BE2C (cell line): Measurements from ENCODE around the gene ELAVL1.
"Not testable (repeated sequence)": the region's sequence is repeated elsewhere in the genome, so short reads cannot be mapped to it uniquely, and the experiment has no call there.

Source experiments
- DNase-seq: peaks from one replicate; pipeline ENCODE4 v3.0.0-alpha.2; 2020
- H3K27me3 ChIP-seq: fragments of 250-450 bp; sonication (Bioruptor Pico); 2 replicates; pipeline ENCODE4 v1.5.1; 2020; ENCODE audit warnings: mild to moderate bottlenecking
- H3K36me3 ChIP-seq: fragments of 250-450 bp; sonication (Bioruptor Pico); 2 replicates; pipeline ENCODE4 v1.5.1; 2020; ENCODE audit warnings: mild to moderate bottlenecking
- H3K4me1 ChIP-seq: fragments of 250-450 bp; sonication (Bioruptor Pico); 2 replicates; pipeline ENCODE4 v1.5.1; 2020
- H3K4me3 ChIP-seq: 2 replicates; pipeline ENCODE4 v1.5.1; 2011; ENCODE audit warnings: low read depth, low read length
- H3K9me3 ChIP-seq: fragments of 250-450 bp; sonication (Bioruptor Pico); 2 replicates; pipeline ENCODE4 v1.5.1; 2020
- TF ChIP-seq, protein P1 (sequence below): IDR thresholded peaks from 2 replicates; pipeline ENCODE4 v1.5.1; 2012; ENCODE audit warnings: mild to moderate bottlenecking, low read depth, low read length

ELAVL1 gene

DNA sequence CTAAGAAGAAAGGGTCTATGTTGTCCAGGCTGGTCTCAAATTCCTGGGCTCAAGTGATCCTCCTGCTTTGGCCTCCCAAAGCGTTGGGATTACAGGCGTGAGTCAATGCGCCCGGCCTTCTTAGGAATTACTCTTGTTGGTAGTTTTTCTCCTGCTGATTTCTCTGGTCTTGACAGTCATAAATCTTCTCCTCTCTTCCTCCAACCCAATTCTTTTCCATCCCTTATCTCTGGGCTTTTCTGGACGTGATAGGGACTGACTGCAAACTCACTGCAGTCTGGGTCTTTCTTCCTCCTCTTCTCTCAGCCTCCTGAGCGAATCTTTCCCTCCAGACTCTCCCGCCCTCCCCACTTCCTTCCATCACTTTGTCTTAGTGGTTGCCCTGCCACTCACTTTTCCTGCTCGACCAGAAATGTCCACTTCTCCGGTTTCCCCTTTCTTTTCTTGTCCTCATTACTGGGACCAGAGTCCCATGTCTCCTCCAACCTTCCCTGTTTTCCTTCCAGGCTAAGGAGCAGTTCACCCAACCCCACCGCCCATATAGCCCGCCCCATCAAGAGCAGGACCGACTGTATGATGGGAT is 40.1 kb downstream of the ELAVL1 start:
- no peak for DNase-seq
- Histone ChIP-seq H3K4me3 (no peak overlapping the region), H3K4me1 (no peaks in the 10 kb centered on the region), H3K9me3 (no peaks in the 10 kb centered on the region), H3K27me3 (no peaks in the 10 kb centered on the region), H3K36me3 (peaks cover 65% of the 10 kb centered on the region)
- TF ChIP-seq, protein P1, sequence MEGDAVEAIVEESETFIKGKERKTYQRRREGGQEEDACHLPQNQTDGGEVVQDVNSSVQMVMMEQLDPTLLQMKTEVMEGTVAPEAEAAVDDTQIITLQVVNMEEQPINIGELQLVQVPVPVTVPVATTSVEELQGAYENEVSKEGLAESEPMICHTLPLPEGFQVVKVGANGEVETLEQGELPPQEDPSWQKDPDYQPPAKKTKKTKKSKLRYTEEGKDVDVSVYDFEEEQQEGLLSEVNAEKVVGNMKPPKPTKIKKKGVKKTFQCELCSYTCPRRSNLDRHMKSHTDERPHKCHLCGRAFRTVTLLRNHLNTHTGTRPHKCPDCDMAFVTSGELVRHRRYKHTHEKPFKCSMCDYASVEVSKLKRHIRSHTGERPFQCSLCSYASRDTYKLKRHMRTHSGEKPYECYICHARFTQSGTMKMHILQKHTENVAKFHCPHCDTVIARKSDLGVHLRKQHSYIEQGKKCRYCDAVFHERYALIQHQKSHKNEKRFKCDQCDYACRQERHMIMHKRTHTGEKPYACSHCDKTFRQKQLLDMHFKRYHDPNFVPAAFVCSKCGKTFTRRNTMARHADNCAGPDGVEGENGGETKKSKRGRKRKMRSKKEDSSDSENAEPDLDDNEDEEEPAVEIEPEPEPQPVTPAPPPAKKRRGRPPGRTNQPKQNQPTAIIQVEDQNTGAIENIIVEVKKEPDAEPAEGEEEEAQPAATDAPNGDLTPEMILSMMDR: no peak

DNA sequence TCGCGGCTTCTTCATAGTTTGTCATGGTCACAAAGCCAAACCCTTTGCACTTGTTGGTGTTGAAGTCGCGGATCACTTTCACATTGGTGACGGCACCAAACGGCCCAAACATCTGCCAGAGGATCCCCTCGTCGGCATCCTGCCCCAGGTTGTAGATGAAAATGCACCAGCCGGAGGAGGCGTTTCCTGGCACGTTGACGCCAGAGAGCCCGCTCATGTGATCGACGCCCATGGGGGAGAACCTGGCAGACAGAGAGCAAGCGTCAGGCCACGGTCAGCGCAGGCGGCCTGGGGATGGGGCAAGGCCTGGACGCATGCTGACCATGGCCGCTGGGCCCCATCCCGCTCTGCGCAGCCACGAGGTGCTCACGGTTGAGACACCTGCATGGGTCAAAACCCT is 41.9 kb downstream of the ELAVL1 start:
- Histone ChIP-seq H3K9me3 (no peaks in the 10 kb centered on the region), H3K27me3 (no peaks in the 10 kb centered on the region), H3K36me3 (peaks cover 52% of the 10 kb centered on the region), H3K4me1 (no peaks in the 10 kb centered on the region), H3K4me3 (no peak overlapping the region)
- TF ChIP-seq, protein P1: no peak
- DNase-seq: no peak

DNA sequence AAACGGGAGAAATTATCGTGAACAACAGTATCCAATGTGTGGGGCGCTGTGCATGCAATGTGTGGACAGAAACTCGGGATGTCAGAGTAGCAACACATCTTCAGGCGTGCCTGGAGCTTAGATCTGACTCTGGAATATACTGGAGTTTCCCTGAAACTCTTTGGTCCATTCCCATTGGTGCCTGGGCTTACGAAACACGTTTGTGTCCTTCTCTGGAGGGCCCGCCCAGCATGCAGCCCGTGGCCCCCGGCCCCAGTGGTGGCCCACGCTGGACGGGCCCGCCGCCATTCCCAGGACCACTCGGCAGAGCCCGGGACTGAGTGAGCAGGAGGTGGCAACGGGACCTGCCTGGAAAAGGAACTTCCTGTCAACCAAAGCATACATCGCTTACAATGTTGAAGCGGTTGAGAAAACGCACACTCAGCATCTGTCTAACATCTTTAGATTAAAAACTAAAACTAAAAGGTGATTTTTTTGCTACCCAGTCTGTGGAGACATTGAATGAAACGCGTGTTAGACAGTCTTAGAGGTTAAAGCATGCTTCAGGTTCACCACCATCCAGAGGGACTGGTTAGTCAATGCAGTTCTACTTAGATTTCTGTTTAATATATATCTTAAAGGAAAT is 42.7 kb downstream of the ELAVL1 start:
- H3K36me3 ChIP-seq: peaks cover 56% of the 10 kb centered on the region
- no peak for DNase-seq

DNA sequence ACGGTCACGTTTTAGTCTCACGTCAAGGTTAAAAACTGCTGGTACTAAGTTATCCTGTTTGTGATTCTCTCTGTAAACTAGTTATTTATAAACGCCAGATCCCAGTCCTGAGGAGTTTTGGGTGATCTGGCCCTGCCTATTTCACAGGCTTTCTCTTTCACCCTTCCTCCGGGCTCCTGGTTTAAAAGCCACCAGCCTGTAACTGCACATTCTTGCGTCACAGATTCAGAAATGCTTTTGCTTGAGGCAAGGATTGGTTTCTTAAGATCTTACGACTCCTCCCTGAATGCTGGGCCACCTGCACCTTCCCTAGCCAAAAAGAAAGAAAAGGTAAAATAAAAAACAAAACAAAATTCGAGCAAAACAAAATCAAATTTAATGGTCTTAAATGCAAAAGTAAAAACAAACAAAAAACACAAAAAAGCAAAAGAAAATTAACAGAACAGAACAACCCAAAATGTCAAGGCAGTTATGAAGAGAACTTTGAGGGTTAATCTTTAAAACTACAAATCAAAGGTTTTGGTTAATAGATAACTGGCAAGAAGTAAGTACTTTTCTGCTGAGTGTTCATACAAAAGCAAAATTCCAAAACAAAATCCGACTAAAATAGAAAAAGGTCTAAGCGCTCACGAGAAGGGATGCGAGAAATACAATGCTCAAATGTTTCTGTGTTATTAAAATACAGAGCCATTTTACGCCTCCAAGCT is 43.4 kb downstream of the ELAVL1 start:
- no peaks in the 10 kb centered on the region for H3K4me1 ChIP-seq
- TF ChIP-seq, protein P1: no peak
- no peak for DNase-seq

More for the DNA sequence above, 42.7 kb downstream of the ELAVL1 start:
- no peak overlapping the region for H3K4me3 ChIP-seq
- no peaks in the 10 kb centered on the region for H3K4me1 ChIP-seq
- TF ChIP-seq, protein P1: no peak
- no peaks in the 10 kb centered on the region for H3K9me3 ChIP-seq
- no peaks in the 10 kb centered on the region for H3K27me3 ChIP-seq

DNA sequence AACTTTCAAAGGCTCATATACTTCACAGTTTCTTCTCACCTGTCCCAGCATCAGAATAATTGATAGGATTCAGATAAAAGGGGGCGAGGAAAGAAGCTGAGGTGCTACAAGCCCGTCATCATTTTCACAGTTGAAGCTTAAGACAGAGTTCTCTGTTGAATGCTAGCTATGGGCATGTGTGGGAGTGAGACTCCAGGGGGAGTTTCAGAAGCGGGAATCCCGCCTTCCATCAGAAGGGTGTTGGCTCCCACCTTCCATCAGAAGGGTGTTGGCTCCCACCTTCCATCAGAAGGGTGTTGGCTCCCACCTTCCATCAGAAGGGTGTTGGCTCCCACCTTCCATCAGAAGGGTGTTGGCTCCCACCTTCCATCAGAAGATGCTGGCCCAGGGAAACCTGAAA is 44.4 kb downstream of the ELAVL1 start:
- H3K4me3 ChIP-seq, H3K4me1 ChIP-seq, H3K9me3 ChIP-seq, H3K27me3 ChIP-seq, DNase-seq: not testable (repeated sequence)
- H3K36me3 ChIP-seq: peaks cover 43% of the 10 kb centered on the region

More for the DNA sequence above, 43.4 kb downstream of the ELAVL1 start:
- Histone ChIP-seq H3K36me3 (peaks cover 49% of the 10 kb centered on the region), H3K9me3 (no peaks in the 10 kb centered on the region), H3K4me3 (no peak overlapping the region), H3K27me3 (no peaks in the 10 kb centered on the region)

DNA sequence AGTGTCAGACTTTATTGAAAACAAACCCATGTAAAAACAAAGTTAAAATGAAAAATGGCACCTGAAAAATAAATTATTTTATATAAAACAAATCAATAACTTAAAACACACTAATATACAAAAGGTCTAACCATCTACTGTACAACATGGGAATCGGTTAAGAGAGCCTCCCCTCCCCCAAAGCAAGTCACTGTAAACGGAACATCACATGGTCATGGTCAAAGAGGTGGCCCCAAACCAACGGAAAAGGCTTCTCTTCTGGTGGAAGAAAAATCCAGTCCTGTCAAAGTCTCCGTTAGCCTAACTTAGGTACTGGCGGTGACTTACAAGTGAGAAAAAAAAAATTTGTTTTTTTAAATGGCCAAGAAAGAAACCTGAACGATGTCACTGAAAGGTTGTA is 46.2 kb downstream of the ELAVL1 start:
- DNase-seq: no peak
- Histone ChIP-seq H3K4me1 (no peaks in the 10 kb centered on the region), H3K27me3 (no peaks in the 10 kb centered on the region), H3K9me3 (no peaks in the 10 kb centered on the region), H3K36me3 (peaks cover 30% of the 10 kb centered on the region), H3K4me3 (no peak overlapping the region)
- TF ChIP-seq, protein P1: no peak
